HG02571 (cell line): ENCODE results near the gene PTPN20.

Experiments used
- ATAC-seq: cut with Tn5 transposase; IDR thresholded peaks from one replicate; pipeline ENCODE4 v1.9.1; 2021; ENCODE audit warnings: mild to moderate bottlenecking, moderate library complexity; ENCODE audit not compliant: unreplicated experiment

Gene PTPN20

DNA sequence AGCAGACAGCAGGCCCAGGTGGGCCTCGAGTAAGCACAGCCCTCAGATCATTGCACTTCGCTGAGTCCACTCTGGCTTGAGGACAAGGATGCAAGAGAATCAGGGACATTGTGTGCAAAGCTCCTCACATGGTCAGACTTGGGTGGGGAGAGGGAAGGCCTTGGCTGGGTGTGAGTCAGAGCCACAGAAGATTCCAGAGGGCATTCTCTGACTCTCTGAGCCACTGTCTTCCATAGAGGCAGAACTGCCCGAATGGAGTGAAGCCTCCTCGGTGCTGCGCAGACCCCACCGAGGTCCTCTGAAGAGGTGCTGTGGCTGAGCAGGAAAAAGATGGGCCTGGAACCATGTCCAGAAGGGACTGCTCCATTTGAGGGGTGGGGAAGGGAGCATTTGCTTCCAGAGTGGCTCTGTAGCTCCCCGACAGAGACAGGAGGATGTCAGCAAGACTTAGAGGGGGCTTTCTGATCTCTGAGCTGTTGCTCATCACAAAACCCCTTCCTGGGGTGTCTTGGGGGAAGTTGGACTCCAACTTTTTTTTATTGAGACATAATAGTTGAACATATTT is 120.8 kb downstream of the PTPN20 start:
- ATAC-seq, result no peak

DNA sequence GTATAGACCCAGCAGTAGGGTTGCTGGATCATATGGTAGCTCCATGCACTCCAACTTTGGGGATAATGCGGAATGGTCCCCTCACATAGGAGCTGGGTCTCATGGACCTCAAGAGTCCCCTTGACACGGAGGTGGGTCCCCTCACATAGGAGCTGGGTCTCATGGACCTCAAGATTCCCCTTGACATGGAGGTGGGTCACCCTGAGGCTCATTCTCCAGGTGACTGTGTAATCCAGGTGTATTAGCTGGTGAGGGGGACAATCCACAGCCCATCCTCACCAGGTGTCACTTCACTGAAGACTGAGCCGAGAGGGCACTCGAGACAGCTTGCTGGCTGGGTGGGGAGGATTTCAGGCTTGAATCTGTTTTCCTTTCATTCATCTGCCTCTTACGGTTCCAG is 121.9 kb downstream of the PTPN20 start:
- no peak for ATAC-seq

DNA sequence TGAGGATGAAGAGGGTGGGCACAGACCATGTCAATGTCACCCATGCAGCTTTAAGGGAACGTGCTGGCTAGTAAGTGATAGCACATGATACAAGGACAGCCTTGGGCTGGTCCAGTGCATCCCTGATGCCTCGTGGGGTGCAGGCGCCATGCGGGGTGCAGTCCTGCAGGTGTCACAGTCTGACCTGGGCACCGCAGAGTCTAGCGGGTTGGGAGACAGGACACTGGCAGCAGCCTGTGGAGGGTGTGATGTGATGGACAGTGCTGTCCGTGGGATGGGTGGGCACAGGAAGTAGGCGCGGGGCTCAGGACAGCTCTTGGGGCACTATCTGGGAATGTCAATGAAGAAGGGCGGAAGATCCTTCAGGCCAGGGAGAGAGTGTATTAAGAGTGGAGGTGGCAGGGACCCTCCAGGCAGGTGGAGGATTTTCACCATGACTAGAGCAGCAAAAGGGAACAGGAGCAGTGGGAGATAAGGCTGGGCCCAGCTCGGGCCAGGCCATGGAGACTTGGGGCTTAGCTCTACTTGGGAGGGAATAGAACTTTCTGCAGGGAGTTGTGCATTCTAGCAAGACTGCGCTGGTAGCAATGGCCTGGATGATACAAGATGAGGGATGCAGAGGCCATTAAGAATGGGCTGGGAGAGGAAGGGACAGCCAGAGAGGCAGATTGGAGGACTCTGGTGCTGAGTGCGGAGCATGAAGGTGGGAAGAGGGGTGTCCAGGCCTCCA is 122.5 kb downstream of the PTPN20 start:
- no peak for ATAC-seq

DNA sequence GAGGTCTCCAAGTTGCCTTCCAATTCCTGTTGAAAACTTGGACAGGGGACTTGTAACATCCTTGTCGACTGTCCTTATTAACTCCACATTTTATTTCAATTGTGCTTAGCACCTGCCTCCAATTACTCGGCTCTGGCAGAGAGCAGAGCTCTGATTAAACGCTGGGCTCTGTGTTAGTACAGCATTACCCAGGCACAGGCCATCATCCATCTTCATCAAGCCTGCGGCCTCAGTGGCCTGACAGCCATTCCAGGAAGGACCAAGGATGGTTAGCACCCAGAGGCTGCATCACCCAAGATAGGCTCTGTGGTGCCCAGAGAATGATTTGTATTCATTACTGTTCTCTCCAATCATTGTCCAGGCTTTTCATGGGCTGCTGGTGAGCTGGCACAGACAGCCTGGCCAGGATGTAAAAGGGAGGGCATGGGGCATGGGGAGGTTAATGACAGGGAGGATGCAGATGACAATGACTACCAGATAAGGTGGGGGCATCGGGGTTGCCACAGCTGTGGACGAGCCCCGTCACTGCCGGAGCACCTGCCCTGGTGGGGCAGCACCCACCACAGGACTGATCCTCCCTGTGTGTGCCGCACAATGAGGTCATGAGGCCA is 123.3 kb downstream of the PTPN20 start:
- no peak for ATAC-seq

DNA sequence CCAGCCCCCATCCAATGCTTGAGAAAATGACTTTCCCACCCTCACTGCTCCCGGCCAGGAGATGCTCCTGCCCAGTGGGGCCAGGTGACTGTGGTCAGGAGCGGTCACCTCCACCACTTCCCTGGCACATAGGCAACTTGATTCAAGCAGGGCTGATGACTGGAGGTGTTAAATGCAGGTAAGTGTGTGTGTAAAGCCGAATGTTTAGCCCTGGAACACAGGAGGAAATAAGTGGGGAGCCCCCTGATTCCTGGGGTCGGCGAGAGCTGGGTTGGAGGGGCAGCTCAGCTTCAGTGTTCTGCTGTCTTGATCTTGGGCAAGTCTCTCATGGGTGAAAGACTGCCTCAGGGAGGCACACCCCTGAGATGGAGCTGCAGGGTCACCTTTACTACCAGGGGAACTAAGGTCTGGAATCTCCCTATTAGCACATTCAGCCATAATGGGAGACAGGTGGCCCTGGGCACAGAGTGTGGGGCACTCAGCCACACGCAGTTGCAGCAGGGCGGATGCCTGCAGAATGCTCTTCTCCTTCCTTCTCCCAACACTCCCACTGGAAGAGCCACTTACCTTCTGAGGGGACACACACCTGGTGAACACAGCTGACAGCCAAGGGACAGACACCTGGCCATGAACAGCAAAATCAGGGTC is 124.1 kb downstream of the PTPN20 start:
- no peak for ATAC-seq

DNA sequence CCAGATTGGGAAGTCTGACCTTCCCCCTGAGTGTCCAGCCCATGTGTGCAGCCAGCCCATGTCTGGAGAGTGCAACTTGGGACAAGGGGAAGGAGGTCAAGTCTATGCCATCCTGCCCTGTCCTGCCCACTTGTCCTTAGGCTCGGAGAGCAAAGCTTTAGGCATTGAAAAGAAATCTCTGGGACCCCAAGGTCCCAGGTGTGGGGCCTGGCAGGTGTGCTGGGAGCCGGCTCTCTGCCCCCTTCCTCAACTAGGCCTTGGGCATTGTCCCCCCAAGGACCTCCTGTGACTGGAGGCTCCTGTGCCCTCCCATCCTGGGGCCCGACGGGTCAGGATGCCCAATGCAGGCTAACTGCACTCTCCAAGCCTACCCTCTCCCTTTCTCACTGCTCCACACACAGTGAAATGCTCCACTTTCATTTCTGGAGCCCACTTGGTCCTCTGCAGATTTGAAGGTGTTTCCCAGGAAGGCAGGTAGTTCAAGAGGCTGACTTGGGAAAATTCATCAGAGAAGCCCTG is 124.7 kb downstream of the PTPN20 start:
- ATAC-seq, result no peak

DNA sequence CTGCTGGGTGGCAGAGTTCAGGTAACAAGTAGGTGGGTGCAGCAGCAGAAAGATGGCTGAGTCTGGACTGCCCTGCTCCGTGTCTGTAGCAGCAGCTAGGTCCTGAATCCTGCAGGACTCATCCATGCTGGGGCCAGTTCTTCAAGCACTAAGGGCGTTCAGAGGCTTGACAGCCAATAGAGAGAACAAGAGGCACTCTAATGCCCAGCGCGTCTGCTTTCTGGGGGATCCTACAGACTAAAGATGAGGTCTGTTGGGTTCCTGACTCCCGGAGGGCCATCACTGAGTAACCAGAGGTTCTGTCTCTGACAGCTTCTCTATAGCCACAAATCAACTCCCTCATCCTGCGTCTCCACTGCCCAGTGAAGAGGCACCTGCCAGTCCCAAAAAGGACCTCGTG is 125.5 kb downstream of the PTPN20 start:
- ATAC-seq, result no peak

DNA sequence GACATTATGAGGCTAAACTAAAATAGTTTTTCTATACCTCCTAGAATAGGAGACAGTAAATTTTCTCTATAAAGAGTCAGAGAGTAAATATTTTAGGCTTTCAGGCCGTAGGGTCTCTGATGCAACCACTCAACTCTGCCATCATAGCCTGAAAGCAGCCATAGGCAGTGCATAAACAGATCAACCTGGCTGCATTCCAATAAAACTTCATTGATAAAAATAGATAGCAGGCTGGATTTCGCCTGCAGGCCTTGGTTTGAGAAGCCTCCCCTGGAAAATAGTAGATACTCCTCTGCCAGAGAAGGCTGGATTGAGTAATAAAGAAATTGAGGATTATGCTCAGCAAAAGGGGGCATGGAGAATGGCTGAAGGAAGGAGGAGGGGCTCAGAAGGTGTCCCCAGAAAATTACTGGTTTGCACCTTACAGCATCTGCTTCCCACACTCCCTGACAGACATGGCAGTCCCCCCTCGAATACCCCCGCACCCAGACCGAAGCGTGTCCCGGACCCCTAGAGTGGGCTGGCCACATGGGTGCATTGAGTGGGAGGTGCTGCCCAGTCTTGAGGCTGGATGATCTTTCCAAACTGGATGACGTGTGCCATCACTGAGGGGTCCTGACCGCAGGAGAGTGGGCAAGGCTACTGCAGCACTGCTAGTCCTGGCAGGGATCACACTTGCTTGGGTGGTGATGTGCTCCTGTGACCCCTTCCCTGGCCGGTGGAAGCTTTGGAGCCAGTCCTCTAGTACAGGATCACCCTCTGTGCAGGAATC is 126.6 kb downstream of the PTPN20 start:
- ATAC-seq, result no peak

DNA sequence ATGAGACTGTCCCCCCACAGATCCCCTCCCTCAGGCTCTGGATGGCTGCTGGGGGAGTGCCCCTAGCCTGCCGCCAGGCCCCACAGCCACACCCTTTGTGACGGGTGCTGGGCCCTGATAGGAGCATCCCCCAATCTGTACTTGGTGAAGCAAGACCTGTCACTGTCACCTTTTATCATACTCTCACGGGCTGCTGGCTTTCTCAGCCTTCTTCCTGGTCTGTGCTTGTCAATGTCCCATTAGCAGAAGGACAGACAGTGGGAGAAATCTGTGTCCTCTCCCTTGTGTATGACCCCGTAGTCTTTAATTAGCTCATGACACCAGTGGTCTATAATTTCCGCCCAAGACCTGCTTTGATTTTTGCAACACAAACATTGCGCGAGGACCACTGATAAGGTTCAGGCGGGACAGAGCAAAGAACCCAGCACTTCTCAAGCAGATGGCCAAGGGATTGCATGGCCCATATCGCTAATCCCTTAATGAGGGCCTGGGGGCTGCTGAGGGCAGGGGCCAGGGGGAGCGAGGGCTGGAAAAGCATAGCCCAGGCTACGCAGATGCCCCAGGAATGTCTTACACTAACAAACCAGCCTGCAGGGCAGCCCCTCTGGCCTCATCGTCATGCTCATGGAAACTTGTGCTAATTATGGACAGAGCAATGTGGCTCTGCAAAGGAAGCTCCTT is 127.8 kb downstream of the PTPN20 start:
- ATAC-seq, result no peak

DNA sequence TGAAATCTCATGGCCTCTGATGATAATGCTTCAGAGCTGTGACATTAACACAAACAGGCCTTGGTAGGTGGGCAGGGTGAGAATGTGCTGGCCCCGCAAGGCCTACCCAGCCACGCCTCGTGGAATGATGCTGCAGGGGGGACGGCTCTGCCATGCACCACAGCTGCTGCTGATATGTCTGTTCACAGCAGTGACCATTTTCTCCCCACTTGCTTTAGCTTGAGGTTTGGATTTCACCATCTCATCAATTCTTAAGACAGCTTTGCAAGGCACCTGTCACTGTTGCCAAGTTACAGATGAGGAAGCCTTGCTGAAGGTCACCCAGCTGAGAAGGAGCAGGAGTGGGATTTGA is 128.3 kb downstream of the PTPN20 start:
- no peak for ATAC-seq

DNA sequence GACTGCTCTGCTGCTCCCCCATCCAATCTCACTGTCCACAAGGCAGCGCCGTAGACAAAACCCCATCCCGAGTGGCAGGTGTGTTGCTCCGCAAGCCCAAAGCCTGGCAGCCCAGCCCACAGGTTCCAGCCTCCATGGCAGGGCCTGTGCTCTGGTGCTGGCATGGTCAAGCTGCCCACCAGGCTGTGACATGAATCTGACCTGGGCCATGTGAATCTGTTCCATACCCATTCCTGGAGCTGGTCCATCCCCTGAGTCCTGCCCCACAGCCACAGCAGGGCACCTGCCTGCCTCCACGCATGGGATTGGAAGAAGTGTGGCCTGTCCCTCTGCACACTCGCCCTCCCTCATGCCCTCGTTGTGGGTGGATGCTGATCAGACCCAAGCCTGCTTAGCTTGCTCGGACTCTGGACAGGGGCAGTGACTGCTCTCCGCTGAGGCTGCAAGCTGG is 128.8 kb downstream of the PTPN20 start:
- no peak for ATAC-seq

DNA sequence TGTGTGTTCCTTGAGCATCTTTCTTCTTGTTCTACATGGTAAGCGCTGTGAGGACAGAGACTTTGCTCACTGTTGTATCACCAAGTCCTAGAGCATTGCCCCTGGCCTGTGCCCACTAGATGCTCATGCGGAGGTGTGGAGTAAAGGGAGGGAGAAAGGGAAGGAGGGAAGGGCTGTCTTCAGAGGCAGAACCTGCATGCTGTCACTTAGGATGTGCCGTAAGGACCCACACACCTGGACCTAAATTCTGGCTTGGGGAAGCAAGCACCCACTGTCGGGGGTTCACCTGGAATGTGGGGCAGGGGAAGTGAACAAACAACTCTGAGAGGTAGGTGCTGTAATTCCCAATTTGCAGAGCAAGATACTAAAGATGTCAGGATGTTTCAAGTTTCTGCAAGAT is 129.5 kb downstream of the PTPN20 start:
- ATAC-seq, result no peak

DNA sequence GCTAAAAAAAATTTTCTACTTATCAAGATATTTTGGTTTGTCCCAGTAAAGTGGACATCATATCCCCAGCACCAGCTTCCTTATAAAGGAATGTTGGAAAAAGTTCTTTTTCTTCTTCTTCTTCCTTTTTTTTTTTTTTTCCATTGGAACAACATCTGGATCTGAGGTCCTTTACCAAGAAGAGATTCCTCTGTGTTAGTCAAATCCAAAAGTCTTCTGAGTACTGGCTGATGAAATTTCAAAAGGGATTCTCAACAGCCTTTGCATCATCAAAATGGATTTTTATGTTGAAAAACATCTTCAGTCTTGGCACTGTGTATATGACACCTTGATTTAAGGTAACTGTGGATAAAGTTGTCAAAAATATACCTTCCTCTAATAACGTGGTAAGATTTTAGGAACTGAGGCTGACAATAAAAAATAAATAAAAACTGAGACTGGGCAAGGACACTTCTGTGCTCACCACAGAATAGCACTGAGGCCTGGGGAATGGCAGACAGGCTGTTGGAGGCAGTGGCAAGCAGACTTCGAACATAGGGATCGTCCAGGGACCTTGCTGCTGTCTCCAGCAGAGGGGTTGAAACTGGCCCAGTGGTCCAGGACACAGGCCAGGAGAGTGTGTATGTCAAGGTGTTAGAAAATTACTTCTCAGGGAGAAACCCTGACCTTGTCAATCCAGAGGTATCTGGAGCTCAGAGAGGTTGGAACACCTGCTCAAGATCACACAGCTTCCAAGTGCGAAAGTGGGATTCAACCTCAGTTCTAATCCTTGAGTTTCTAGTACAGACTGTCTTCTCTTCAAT is 130.4 kb downstream of the PTPN20 start:
- ATAC-seq, result no peak

DNA sequence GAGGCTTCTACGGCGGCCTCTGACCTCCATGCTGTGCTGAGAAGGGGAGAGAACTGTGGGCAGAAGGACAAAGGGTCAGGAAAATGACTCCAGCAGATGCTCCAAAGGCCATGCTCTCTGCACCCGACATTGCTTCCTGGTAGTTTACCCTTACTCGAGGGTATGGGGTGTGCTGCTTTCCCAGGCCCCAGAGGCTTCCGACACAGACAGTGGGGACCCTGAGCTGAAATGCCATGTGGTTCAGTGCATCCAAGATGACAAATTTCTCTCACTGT is 130.9 kb downstream of the PTPN20 start:
- ATAC-seq, result no peak

DNA sequence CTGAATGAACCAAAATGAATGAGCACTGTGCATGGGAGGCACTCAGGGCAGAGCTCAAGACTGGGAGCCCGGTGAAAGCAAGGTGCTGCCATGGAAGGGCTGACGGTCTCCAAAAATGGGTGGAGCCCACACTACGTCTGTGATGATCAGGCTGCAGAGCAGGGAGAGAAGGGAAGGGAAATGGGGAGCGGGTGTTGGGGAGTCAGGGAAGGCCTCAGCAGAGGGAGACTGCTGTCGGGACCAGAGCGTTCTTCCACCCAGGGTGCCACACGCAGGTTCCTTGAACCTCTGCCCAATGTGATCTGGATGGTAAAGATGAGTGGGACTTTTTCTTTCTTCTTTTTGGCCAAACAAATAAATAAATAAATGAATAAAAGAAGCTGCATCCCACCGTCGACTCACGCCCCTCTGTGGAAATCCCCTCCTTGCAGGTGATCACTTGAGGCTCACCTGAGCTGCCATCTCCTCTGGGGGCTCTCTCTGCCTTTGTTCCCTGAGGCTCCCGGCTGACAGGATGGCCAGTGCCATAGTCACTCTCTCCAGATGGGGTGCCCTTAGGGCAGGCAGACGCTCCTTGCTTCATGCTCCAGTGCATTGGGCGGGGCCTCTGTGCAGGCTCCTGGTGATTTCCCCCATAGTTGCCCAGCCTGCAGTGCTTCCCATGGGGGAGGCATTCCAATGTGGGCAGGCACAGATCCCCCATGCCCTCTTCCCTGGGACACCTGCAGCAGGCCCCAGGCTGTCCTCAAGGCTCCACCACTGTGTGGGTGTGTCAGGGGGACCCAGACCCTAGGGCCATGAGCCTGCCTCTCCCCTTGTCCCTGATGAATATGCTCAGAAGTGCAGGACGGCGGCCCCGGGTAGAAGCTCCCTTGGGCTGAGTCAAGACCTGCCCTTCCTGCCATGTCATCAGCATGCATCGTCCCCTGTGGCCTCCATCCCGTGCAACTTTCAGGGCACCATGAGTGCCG is 131.8 kb downstream of the PTPN20 start:
- ATAC-seq, result no peak

DNA sequence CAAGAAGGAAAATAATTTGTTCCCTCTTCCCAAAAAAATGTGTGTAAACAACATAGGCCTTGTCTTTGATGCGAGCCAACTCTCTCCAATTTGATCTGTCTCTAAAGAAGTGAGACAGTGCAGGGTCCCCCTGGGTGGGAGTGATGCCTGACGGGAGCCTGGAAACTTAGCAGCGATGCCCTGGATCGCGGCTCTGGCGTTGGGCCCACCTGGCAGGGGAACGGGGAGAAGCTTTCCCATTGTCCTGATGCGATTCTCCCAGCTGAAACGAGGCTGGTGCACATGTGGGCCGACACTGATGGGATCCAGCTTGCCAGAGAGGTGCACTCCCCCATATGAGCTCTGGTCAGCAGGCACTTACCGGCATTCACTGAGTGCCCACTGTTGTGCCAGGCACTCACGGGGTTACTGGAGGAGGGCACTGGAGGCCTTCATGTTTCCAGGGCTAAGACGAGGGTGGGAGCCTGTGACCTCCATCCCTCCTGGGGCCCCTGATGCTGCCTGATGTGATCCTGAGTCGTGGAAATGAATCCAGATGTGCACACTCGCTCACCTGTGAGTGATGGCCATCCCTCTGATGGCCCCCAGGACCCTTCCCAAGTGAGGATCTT is 132.8 kb downstream of the PTPN20 start:
- ATAC-seq, result no peak

DNA sequence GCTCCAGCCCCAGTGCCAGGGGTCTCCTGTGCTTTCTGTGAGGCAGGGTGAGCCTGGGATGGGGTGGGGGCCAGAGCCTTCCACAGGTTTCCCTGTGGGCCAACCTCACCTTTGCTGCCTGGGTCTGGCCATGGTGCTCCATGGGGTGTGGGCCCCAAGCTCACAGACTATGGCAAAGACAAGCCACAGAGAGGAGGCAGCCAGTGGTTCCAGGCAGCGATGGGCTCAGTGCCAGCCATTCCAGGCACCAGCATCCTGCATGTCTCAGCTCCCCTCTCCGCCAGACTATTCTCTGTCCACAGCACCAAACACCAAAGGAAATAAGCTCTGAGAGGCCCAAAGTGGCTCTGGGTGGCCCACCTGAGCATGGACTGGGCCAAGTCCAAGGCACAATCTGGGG is 133.5 kb downstream of the PTPN20 start:
- no peak for ATAC-seq

DNA sequence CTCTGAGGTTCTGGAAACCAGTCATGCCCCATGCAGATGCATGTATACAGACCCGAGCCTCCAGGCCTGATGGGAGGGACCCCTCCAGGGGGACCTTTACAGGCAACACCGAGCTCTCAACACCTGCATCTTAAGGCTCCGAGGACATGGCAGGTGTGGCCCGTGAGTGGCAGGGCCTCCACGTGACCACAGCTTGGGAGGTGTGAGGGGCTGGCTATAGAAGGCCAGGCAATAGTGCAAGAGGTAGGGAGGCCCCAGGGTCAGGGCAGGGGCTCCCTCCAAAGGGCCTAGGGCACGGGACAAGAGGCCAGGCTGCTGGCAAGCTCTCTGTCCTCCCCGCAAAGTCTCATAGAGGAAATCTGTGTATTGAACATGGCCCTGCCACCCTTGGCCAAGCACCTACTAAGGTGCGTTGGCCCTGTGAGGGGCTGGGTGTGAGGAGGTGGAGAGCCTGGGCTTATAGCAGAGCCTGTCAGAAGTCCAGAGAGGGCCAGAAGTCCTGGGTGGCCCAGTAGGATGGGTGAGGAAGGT is 134.2 kb downstream of the PTPN20 start:
- no peak for ATAC-seq
